PFSK-1 (cell line): Measurements from ENCODE around the gene FUS. TPM values are rescaled to one million over a fixed set of nuclear protein-coding genes. Genes with fewer than 3 reads are reported as not detected.
A peak's percentile ranks its signal among the peaks of the same experiment; 100 is the strongest.

Source experiments
- FOXP2 ChIP-seq: optimal IDR thresholded peaks from 2 replicates; pipeline ENCODE3; 2011; ENCODE audit warnings: borderline replicate concordance, control low read depth, inconsistent platforms; ENCODE audit not compliant: insufficient read depth; ENCODE audit errors: extremely low read length, extremely low read depth
- POLR2AphosphoS5 ChIP-seq: IDR thresholded peaks from 2 replicates; pipeline ENCODE4 v1.6.1; 2012; ENCODE audit warnings: low read depth, mild to moderate bottlenecking, control low read depth, low read length, moderate library complexity
- REST ChIP-seq, 2 experiments: IDR thresholded peaks; 2 replicates each; pipeline versions ENCODE4 v1.6.1 to v1.8.0; 2011 to 2012; ENCODE audit warnings: low read depth in 2 of 2, low read length in 2 of 2, control low read depth in 1 of 2, inconsistent platforms in 1 of 2, mild to moderate bottlenecking in 1 of 2, moderate library complexity in 1 of 2; ENCODE audit not compliant: insufficient read depth in 1 of 2
- SIN3A ChIP-seq: IDR thresholded peaks from 2 replicates; pipeline ENCODE4 v1.6.1; 2012; ENCODE audit warnings: mild to moderate bottlenecking, low read length, moderate library complexity, borderline replicate concordance; ENCODE audit not compliant: insufficient read depth
- TAF1 ChIP-seq: IDR thresholded peaks from 2 replicates; pipeline ENCODE4 v1.6.1; 2012; ENCODE audit warnings: low read length, control low read depth, borderline replicate concordance; ENCODE audit not compliant: insufficient read depth
- polyA plus RNA-seq: library from polyadenylated mRNA; unstranded; fragments of >200 nt; gene quantifications from one replicate; pipeline ENCODE4 v1.2.1, GENCODE V29; 2012; ENCODE audit warnings: low read depth, missing spikeins; ENCODE audit not compliant: insufficient read length

The FUS gene
- polyA plus RNA-seq = 204 TPM

DNA sequence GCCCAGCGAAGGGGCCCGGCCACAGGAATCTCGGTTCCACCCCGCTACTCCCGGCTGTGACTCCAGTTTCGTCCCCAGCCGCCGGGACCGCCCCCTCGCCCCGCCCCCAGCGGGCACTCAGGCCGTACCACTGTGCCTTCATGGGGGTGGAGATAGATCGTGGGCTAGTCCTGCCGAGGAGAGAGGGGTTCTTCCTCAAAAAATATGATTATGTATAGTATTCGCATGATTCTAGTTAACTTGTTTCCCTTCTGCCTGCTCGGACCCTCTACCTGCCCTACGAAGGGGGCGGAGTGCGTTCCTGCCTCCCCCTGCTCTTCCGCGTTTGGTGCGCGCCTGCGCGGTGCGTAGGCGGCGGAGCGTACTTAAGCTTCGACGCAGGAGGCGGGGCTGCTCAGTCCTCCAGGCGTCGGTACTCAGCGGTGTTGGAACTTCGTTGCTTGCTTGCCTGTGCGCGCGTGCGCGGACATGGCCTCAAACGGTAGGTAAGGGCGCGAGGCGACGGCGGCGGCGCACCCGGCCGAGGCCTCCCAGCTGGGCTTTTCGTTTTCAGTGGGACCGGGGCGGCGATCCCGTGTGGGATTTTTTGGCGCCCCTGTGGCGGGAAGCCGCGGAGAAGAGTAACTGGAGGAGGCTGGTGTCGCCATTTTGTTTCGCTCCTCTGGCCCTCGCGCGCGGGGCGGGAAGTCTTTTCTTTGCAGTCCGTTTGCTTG is at the start of gene FUS:
FUS (plus strand) TSS at position 393 of the 713 bp plus-strand sequence; CDS start at position 469, 76 bp downstream.
- TF ChIP-seq TAF1 (peak; percentile 99), FOXP2 (peak; percentile 41), POLR2AphosphoS5 (peak; percentile 100), REST (IDR thresholded peaks at IDR 0.05; ENCODE audit: insufficient read depth in 1 of 2, low read depth in 2 of 2, low read length in 2 of 2) (peak; percentile 68 to 72; a peak in 3 of 4 replicates), SIN3A (no peak; the same call in 1 of the 2 replicates)

DNA sequence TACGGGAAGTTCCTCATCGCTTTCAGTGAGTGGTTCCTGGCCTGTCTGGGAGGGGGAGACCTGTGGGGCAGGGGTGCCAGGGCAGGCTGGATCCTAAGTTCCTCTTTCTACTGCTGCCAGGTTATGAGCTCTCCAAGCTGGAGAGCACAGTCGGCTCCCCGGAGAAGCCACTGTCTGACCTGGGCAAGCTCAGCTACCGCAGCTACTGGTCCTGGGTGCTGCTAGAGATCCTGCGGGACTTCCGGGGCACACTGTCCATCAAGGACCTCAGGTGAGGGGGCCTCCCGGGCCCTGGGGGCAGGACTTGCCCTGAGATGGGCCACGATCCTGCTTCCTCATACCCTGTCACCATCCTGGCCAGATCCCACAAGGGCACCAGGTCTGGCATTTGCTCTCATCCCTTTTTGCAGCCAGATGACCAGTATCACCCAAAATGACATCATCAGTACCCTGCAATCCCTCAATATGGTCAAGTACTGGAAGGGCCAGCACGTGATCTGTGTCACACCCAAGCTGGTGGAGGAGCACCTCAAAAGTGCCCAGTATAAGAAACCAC is 49.5 kb upstream of the FUS start:
- TF ChIP-seq POLR2AphosphoS5 (no peak), REST (IDR thresholded peaks at IDR 0.05; ENCODE audit: insufficient read depth in 1 of 2, low read depth in 2 of 2, low read length in 2 of 2) (no peak), TAF1 (no peak), SIN3A (no peak), FOXP2 (no peak)

DNA sequence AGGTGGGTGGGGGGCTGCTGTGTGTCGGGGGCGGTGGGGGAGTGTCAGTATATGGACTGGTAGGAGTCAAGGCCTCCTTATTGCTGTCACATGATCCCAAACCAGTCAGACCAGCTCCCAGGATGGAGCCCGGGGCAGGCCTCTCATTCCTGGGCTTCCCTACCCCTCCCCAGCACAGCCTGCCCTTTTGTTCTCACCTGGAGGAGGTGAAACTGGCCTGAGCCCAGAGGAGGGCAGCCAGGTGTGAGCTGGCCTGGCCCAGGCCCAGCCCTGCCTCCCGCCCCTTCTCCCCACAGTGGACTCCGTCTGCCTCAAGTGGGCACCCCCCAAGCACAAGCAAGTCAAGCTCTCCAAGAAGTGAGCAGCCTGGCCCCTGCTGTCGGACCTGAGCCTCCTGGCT is 49.0 kb upstream of the FUS start:
- TF ChIP-seq REST (IDR thresholded peaks at IDR 0.05; ENCODE audit: insufficient read depth in 1 of 2, low read depth in 2 of 2, low read length in 2 of 2) (no peak), SIN3A (no peak), POLR2AphosphoS5 (no peak), FOXP2 (no peak), TAF1 (no peak)

DNA sequence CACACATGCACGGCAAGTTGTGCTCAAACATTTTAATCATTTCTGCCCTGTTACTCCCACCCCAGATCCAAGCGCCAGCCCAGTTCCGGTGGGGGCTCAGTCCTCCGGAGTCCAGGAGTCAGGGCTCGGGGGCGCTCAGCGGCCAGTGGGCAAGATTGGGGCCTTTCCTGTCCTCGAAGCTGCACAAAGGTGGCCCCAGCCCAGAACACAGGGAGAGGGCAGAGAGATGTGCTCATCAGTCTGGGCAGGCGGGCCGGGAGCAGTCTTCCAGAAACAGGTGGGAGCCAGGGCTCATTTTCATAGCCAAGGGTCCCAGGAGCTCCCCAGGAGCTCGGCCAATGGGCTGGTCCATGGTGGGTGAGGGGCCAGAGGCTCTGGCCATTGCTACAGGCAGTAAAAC is 48.5 kb upstream of the FUS start:
- TF ChIP-seq REST (IDR thresholded peaks at IDR 0.05; ENCODE audit: insufficient read depth in 1 of 2, low read depth in 2 of 2, low read length in 2 of 2) = no peak
- no peak for TF ChIP-seq TAF1
- TF ChIP-seq POLR2AphosphoS5 = no peak
- TF ChIP-seq SIN3A = no peak
- TF ChIP-seq FOXP2 = no peak
